HEK293 (cell line): ENCODE results near the gene SLC8A3.

Source experiments
- CTCF ChIA-PET: fragments of 350-600 bp; formaldehyde crosslinking; extraction: SDS; loops from one replicate; lab custom pipeline; 2021; ENCODE audit warnings: antibody characterized with exemption; lab: Yijun Ruan, JAX
- POLR2A ChIA-PET: fragments of 300-600 bp; formaldehyde crosslinking; extraction: SDS; loops from one replicate; lab custom pipeline; 2020; ENCODE audit warnings: antibody characterized with exemption, inconsistent platforms; lab: Yijun Ruan, JAX
- H3K27ac ChIP-seq: fragments of 200-500 bp; sonication (Bioruptor generic); 2 replicates; pipeline ENCODE4 v1.5.1; 2014; ENCODE audit warnings: low read depth, low read length, control low read depth, inconsistent platforms; ENCODE audit errors: extremely low read depth
- H3K36me3 ChIP-seq, 2 experiments: fragments of 200-500 bp in 1 of 2; sonication (Bioruptor generic) in 1 of 2; 1 replicate in 1 of 2; 2 replicates in 1 of 2; pipeline ENCODE4 v1.5.1; 2014 to 2017; ENCODE audit warnings: inconsistent platforms in 2 of 2, low read length in 2 of 2; ENCODE audit not compliant: control insufficient read depth in 2 of 2, insufficient read depth in 1 of 2
- H3K4me1 ChIP-seq: fragments of 200-500 bp; sonication (Bioruptor generic); 2 replicates; pipeline ENCODE4 v1.5.1; 2014; ENCODE audit warnings: mild to moderate bottlenecking, low read length, inconsistent platforms; ENCODE audit not compliant: control insufficient read depth, insufficient read depth
- H3K4me3 ChIP-seq: 2 replicates; pipeline ENCODE4 v1.5.1; 2011; ENCODE audit warnings: low read depth, mild to moderate bottlenecking, control low read depth, low read length, moderate library complexity
- H3K9me3 ChIP-seq: fragments of 200-500 bp; sonication (Bioruptor generic); 2 replicates; pipeline ENCODE4 v1.5.1; 2014; ENCODE audit warnings: low read depth, low read length, inconsistent platforms; ENCODE audit not compliant: control insufficient read depth, insufficient read depth
- BCL11B ChIP-seq: fragments of 450-650 bp; formaldehyde crosslinking; IDR thresholded peaks from 2 replicates; pipeline ENCODE4 v1.5.1; 2016; ENCODE audit warnings: low read depth, missing biosample characterization, missing genetic modification characterization
- KLF7 ChIP-seq: fragments of 450-650 bp; formaldehyde crosslinking; IDR thresholded peaks from 2 replicates; pipeline ENCODE4 v1.5.1; 2016; ENCODE audit warnings: missing biosample characterization, missing genetic modification characterization, borderline replicate concordance
- PRDM1 ChIP-seq: fragments of 450-650 bp; formaldehyde crosslinking; IDR thresholded peaks from 2 replicates; pipeline ENCODE4; 2016; ENCODE audit warnings: missing biosample characterization, missing genetic modification characterization
- SCRT2 ChIP-seq: fragments of 450-650 bp; formaldehyde crosslinking; IDR thresholded peaks from 2 replicates; pipeline ENCODE4 v1.5.1; 2016; ENCODE audit warnings: missing biosample characterization, missing genetic modification characterization
- ZFP41 ChIP-seq: fragments of 450-650 bp; formaldehyde crosslinking; IDR thresholded peaks from 2 replicates; pipeline ENCODE4 v1.5.1; 2016; ENCODE audit warnings: missing biosample characterization, missing genetic modification characterization, borderline replicate concordance
- ZNF184 ChIP-seq: fragments of 450-650 bp; IDR thresholded peaks from 2 replicates; pipeline ENCODE4 v1.5.1; 2018; ENCODE audit warnings: missing biosample characterization, mild to moderate bottlenecking, missing genetic modification characterization
- ZNF2 ChIP-seq: fragments of 450-650 bp; formaldehyde crosslinking; IDR thresholded peaks from 2 replicates; pipeline ENCODE4 v1.5.1; 2016; ENCODE audit warnings: missing biosample characterization, missing genetic modification characterization
- ZNF24 ChIP-seq: fragments of 450-650 bp; formaldehyde crosslinking; IDR thresholded peaks from 2 replicates; pipeline ENCODE4 v1.5.1; 2016; ENCODE audit warnings: missing biosample characterization, missing genetic modification characterization
- ZNF341 ChIP-seq: fragments of 450-650 bp; formaldehyde crosslinking; IDR thresholded peaks from 2 replicates; pipeline ENCODE4; 2016; ENCODE audit warnings: low read depth, missing biosample characterization, missing genetic modification characterization
- ZNF416 ChIP-seq: fragments of 450-650 bp; formaldehyde crosslinking; IDR thresholded peaks from 2 replicates; pipeline ENCODE4 v1.5.1; 2016; ENCODE audit warnings: missing biosample characterization, missing genetic modification characterization
- ZNF433 ChIP-seq: fragments of 450-650 bp; formaldehyde crosslinking; IDR thresholded peaks from 2 replicates; pipeline ENCODE4 v1.5.1; 2016; ENCODE audit warnings: missing biosample characterization, missing genetic modification characterization, low read depth
- ZNF530 ChIP-seq: fragments of 450-650 bp; formaldehyde crosslinking; IDR thresholded peaks from 2 replicates; pipeline ENCODE4 v1.5.1; 2016; ENCODE audit warnings: low read depth, missing biosample characterization, missing genetic modification characterization
- ZNF561 ChIP-seq: fragments of 450-650 bp; IDR thresholded peaks from 2 replicates; pipeline ENCODE4 v1.5.1; 2018; ENCODE audit warnings: missing biosample characterization, missing genetic modification characterization, borderline replicate concordance
- ZNF623 ChIP-seq: fragments of 450-650 bp; formaldehyde crosslinking; IDR thresholded peaks from 2 replicates; pipeline ENCODE4 v1.5.1; 2016; ENCODE audit warnings: missing biosample characterization, missing genetic modification characterization
- ZNF654 ChIP-seq: fragments of 450-650 bp; formaldehyde crosslinking; IDR thresholded peaks from 2 replicates; pipeline ENCODE4 v1.5.1; 2016; ENCODE audit warnings: low read depth, missing biosample characterization, missing genetic modification characterization
- ZNF664 ChIP-seq: fragments of 450-650 bp; formaldehyde crosslinking; IDR thresholded peaks from 2 replicates; pipeline ENCODE4 v1.5.1; 2016; ENCODE audit warnings: missing biosample characterization, missing genetic modification characterization
- ZNF747 ChIP-seq: fragments of 450-650 bp; formaldehyde crosslinking; IDR thresholded peaks from 2 replicates; pipeline ENCODE4 v1.5.1; 2016; ENCODE audit warnings: missing biosample characterization, missing genetic modification characterization
- ZSCAN16 ChIP-seq: fragments of 450-650 bp; formaldehyde crosslinking; IDR thresholded peaks from 2 replicates; pipeline ENCODE4 v1.5.1; 2016; ENCODE audit warnings: missing biosample characterization, missing genetic modification characterization
- ZSCAN30 ChIP-seq: fragments of 450-650 bp; IDR thresholded peaks from 2 replicates; pipeline ENCODE4 v1.5.1; 2018; ENCODE audit warnings: missing biosample characterization, mild to moderate bottlenecking, missing genetic modification characterization, moderate library complexity
- ZXDB ChIP-seq: fragments of 450-650 bp; formaldehyde crosslinking; IDR thresholded peaks from 2 replicates; pipeline ENCODE4 v1.5.1; 2016; ENCODE audit warnings: missing biosample characterization, missing genetic modification characterization
- TF ChIP-seq, protein P1 (sequence below): fragments of 450-650 bp; formaldehyde crosslinking; IDR thresholded peaks from 2 replicates; pipeline ENCODE4 v1.5.1; 2017; ENCODE audit warnings: missing biosample characterization, missing genetic modification characterization
- TF ChIP-seq, protein P2 (sequence below): fragments of 450-650 bp; formaldehyde crosslinking; IDR thresholded peaks from 2 replicates; pipeline ENCODE4 v1.5.1; 2016; ENCODE audit warnings: missing biosample characterization, missing genetic modification characterization
- TF ChIP-seq, protein P3 (sequence below): fragments of 450-650 bp; formaldehyde crosslinking; IDR thresholded peaks from 2 replicates; pipeline ENCODE4 v1.5.1; 2016; ENCODE audit warnings: missing biosample characterization, missing genetic modification characterization
- TF ChIP-seq, protein P4 (sequence below): fragments of 450-650 bp; formaldehyde crosslinking; IDR thresholded peaks from 2 replicates; pipeline ENCODE4 v1.5.1; 2016; ENCODE audit warnings: missing biosample characterization, missing genetic modification characterization

The SLC8A3 gene

DNA sequence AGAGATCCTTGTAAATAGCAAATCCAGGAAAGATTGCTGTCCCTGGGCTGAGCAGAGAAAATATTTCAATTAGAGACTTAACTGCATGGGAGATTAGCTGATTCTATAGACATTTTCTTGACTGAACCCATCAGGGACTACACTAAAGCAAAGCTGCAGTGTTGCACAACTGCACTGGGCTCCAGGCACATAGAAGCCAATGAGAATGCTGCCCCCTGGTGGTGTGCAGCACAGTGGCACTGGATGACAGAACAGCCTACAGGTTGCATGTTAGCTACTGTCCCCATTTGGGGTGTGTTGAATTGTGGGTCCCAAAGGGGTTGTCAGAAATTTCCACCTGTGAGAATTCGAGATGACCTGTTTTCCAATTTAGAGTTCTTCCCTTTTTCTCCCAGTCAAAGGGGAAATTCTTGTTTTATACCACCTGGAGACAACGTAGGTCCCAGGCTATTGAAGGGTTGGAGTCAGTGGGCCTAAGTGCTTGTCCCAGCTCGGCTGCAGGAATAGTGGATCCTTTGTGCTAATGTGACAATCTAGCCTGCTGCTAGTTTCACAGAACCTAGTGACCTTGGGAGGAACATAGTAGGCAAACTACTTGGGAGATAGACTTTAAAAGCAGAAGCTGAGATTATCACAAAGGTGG lies 114.7 kb downstream of the SLC8A3 start:
- H3K4me1 ChIP-seq, result no peaks in the 10 kb centered on the region
- TF ChIP-seq ZNF433 (tag by site-specific recombination) (no peak), ZNF24 (tag by site-specific recombination) (no peak), ZNF416 (no peak), SCRT2 (tag by site-specific recombination) (peak; percentile 91), ZNF2 (tag by site-specific recombination) (peak; percentile 75; the same call in 1 of the 2 replicates), ZNF530 (tag by site-specific recombination) (no peak), ZSCAN16 (tag by site-specific recombination) (no peak), ZXDB (no peak), ZNF184 (tag by site-specific recombination) (no peak), ZNF623 (tag by site-specific recombination) (no peak), ZNF654 (tag by site-specific recombination) (peak; percentile 47), ZSCAN30 (peak; percentile 47; the same call in 1 of the 2 replicates), ZFP41 (tag by site-specific recombination) (no peak), KLF7 (tag by site-specific recombination) (no peak), ZNF747 (tag by site-specific recombination) (no peak), PRDM1 (no peak), ZNF664 (tag by site-specific recombination) (no peak)
- TF ChIP-seq, protein P1, sequence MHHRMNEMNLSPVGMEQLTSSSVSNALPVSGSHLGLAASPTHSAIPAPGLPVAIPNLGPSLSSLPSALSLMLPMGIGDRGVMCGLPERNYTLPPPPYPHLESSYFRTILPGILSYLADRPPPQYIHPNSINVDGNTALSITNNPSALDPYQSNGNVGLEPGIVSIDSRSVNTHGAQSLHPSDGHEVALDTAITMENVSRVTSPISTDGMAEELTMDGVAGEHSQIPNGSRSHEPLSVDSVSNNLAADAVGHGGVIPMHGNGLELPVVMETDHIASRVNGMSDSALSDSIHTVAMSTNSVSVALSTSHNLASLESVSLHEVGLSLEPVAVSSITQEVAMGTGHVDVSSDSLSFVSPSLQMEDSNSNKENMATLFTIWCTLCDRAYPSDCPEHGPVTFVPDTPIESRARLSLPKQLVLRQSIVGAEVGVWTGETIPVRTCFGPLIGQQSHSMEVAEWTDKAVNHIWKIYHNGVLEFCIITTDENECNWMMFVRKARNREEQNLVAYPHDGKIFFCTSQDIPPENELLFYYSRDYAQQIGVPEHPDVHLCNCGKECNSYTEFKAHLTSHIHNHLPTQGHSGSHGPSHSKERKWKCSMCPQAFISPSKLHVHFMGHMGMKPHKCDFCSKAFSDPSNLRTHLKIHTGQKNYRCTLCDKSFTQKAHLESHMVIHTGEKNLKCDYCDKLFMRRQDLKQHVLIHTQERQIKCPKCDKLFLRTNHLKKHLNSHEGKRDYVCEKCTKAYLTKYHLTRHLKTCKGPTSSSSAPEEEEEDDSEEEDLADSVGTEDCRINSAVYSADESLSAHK, result no peak
- TF ChIP-seq, protein P2, sequence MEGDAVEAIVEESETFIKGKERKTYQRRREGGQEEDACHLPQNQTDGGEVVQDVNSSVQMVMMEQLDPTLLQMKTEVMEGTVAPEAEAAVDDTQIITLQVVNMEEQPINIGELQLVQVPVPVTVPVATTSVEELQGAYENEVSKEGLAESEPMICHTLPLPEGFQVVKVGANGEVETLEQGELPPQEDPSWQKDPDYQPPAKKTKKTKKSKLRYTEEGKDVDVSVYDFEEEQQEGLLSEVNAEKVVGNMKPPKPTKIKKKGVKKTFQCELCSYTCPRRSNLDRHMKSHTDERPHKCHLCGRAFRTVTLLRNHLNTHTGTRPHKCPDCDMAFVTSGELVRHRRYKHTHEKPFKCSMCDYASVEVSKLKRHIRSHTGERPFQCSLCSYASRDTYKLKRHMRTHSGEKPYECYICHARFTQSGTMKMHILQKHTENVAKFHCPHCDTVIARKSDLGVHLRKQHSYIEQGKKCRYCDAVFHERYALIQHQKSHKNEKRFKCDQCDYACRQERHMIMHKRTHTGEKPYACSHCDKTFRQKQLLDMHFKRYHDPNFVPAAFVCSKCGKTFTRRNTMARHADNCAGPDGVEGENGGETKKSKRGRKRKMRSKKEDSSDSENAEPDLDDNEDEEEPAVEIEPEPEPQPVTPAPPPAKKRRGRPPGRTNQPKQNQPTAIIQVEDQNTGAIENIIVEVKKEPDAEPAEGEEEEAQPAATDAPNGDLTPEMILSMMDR (tag by site-specific recombination), result 0 out of 2 replicates have a peak, but pooled peaks have one; percentile 31
- TF ChIP-seq, protein P3, sequence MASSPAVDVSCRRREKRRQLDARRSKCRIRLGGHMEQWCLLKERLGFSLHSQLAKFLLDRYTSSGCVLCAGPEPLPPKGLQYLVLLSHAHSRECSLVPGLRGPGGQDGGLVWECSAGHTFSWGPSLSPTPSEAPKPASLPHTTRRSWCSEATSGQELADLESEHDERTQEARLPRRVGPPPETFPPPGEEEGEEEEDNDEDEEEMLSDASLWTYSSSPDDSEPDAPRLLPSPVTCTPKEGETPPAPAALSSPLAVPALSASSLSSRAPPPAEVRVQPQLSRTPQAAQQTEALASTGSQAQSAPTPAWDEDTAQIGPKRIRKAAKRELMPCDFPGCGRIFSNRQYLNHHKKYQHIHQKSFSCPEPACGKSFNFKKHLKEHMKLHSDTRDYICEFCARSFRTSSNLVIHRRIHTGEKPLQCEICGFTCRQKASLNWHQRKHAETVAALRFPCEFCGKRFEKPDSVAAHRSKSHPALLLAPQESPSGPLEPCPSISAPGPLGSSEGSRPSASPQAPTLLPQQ (tag by site-specific recombination), result no peak
- ChIA-PET POLR2A (interaction anchor here (0.5 kb wide), 1 partner anchor 195 kb away, joined by 3 read pairs; the partner anchor contains the start of gene SMOC1), CTCF (interaction anchor here (0.5 to 3.1 kb wide), 46 partner anchors 9 to 1033 kb away, joined by 3 to 42 read pairs (median 4); no protein-coding TSS in a partner anchor)
- no peaks in the 10 kb centered on the region for H3K36me3 ChIP-seq
- H3K9me3 ChIP-seq, result no peaks in the 10 kb centered on the region
- no peak overlapping the region for H3K4me3 ChIP-seq
- H3K27ac ChIP-seq, result no peak overlapping the region

DNA sequence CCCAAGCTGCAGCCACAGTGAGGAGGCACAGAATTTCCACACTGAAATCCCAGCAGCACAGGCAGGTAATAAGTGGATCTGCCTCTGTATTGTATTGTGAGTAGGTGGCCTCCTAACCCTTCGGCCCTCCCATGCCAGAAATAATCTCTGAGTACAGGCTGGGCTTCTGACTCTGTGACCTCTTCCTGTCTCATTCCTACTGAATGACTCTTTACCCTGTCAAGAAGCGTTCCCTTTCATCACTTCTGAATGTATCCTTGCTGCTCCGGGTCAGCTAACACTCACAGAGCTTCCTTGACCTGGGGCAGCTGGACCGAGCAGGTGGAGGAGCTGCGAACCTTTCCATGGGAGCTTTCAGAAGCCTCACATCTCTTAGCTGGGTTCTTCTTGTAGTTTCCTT lies 119.6 kb downstream of the SLC8A3 start:
- no peak overlapping the region for H3K27ac ChIP-seq
- no peak overlapping the region for H3K4me3 ChIP-seq
- no peaks in the 10 kb centered on the region for H3K4me1 ChIP-seq
- no peaks in the 10 kb centered on the region for H3K36me3 ChIP-seq
- CTCF ChIA-PET, result interaction anchor here (0.6 to 1.3 kb wide), 2 partner anchors 41 to 258 kb away, joined by 3 to 6 read pairs; no protein-coding TSS in a partner anchor
- POLR2A ChIA-PET, result no interaction called here
- no peaks in the 10 kb centered on the region for H3K9me3 ChIP-seq
- TF ChIP-seq ZNF654 (tag by site-specific recombination) (no peak), BCL11B (tag by site-specific recombination) (no peak), ZNF341 (no peak), ZNF416 (no peak), ZNF561 (tag by site-specific recombination) (no peak), ZSCAN30 (no peak)
- TF ChIP-seq, protein P4, sequence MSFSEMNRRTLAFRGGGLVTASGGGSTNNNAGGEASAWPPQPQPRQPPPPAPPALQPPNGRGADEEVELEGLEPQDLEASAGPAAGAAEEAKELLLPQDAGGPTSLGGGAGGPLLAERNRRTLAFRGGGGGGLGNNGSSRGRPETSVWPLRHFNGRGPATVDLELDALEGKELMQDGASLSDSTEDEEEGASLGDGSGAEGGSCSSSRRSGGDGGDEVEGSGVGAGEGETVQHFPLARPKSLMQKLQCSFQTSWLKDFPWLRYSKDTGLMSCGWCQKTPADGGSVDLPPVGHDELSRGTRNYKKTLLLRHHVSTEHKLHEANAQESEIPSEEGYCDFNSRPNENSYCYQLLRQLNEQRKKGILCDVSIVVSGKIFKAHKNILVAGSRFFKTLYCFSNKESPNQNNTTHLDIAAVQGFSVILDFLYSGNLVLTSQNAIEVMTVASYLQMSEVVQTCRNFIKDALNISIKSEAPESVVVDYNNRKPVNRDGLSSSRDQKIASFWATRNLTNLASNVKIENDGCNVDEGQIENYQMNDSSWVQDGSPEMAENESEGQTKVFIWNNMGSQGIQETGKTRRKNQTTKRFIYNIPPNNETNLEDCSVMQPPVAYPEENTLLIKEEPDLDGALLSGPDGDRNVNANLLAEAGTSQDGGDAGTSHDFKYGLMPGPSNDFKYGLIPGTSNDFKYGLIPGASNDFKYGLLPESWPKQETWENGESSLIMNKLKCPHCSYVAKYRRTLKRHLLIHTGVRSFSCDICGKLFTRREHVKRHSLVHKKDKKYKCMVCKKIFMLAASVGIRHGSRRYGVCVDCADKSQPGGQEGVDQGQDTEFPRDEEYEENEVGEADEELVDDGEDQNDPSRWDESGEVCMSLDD (tag by site-specific recombination), result no peak
